ENCODE data around the gene PAIP1.
"Not testable (repeated sequence)": the region's sequence is repeated elsewhere in the genome, so short reads cannot be mapped to it uniquely, and the experiment has no call there.

PAIP1 gene

GRCh38 chr5:43571237-43571636 lies 14.4 kb upstream of the PAIP1 start:
- no peak for DNase-seq (ENCODE audit: low read depth in 2 of 2)

DNA sequence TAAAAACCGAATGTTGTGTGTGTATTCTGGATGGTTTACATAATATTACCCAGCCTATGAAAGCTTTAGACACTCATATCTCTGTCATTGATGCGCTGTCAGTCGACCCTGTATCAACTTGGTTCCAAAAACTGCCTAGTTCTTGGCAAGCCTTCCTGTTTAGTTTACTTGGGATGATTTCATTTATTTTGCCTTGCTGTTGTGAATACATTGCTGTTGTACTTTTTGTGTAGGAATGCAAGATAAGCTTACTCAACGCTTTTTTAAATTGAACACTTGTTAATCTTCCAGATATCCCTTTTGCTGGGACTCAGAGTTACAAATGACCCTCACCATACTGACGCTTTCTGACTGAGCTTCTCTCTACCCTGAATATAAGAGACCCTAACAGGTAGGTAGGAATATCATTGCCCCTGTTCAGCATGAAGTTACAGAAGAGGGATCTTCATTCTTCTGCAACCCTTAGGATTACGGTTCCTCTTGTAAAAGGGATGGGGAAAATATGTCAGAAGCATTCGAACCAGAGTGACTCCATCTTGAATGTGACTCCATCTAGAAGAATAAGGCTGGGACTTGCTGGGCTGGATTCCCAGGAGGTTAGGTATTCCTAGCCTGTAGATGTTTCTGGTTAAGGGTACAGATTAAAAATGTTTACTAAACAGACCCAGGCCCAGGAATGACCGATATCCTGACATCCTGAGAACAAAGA lies 13.7 kb upstream of the PAIP1 start:
- DNase-seq (ENCODE audit: low read depth in 2 of 2) = no peak

GRCh38 chr5:43569236-43569746 lies 12.4 kb upstream of the PAIP1 start:
- no peak for DNase-seq (ENCODE audit: low read depth in 2 of 2)

GRCh38 chr5:43567967-43568366 lies 11.1 kb upstream of the PAIP1 start:
- DNase-seq (ENCODE audit: low read depth in 2 of 2) = no peak

DNA sequence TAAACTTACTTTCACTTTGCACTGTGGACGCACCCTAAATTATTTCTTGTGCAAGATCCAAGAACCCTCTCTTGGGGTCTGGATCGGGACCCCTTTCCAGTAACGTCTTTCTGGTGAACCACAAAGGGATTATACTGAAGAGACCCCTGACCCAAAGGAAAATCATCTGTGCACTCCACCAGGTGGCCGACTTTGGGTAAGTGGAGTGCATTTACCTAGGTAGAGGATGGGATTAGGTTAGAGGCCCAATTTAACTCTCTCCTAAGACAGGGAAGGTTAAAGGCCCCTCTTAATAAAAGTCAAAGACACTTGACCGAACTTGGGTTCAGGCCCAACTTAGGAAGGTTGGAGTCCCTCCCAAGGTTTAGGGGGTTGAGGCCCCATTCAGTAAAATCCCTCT lies 8.2 kb upstream of the PAIP1 start:
- no peak for DNase-seq (ENCODE audit: low read depth in 2 of 2)

GRCh38 chr5:43564289-43564850 lies 7.5 kb upstream of the PAIP1 start:
- no peak for DNase-seq (ENCODE audit: low read depth in 2 of 2)

- DNase-seq (ENCODE audit: low read depth in 2 of 2) = no peak
Observed at GRCh38 chr5:43563321-43563720, 6.4 kb upstream of the PAIP1 start.

DNA sequence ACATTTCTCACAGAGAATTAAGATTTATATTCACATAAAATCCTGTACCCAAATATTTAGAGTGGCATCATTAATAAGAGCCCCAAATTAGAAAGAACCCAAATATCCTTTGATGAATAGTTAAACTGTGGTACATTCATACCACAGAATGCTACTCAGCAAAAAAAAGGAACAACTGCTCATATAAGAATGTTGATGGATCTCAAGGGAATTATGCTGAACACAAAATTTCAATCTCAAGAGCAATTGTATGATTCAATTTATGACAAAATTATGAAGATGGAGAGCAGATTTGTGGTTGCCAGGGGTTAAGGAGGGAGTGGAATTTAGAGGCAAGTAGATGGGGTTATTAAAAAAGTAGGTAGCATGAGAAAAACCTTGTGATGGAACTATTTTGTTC lies 4.5 kb upstream of the PAIP1 start:
- DNase-seq (ENCODE audit: low read depth in 2 of 2) = no peak

DNA sequence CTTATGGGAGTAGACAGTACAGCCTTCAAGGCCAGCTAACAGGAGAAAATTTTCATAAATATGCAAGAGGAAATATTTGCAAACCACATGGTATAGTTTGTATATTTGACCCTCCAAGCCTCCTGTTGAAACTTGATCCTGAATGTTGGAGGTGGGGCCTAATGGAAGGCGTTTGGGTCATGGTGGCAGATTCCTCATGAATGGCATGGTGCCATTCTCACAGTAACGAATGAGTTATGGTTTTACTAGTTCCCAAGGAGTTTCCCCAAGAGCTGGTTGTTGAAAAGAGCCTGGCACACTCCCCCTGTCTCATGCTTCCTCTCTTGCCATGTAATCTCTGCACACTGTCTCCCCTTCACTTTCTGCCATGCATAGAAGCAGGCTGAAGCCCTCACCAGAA lies 3.3 kb upstream of the PAIP1 start:
- DNase-seq (ENCODE audit: low read depth in 2 of 2) = no peak

DNA sequence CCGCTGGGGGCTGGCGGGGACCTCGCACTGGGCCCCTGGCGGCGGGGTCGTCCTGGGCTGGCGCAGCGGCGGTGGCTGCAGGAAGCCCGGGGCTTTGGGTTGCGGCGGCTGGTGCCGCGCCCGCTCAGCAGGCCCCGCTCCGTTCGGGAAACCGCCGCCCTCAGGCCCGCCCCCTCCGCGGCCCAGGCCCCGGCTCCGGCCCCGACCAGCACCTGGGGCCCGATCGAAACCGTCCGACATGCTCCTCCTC lies 345 bp downstream of the PAIP1 start:
- not testable (repeated sequence) for DNase-seq (ENCODE audit: low read depth in 2 of 2)

GRCh38 chr5:43555895-43556606 lies 826 bp downstream of the PAIP1 start:
- peak; percentile 5 to 17 for DNase-seq (ENCODE audit: low read depth in 2 of 2)

GRCh38 chr5:43554497-43554896 lies 2.4 kb downstream of the PAIP1 start:
- DNase-seq (ENCODE audit: low read depth in 2 of 2) = no peak

- no peak for DNase-seq (ENCODE audit: low read depth in 2 of 2)
Observed at GRCh38 chr5:43553381-43553780, 3.5 kb downstream of the PAIP1 start.

GRCh38 chr5:43551731-43552130 lies 5.1 kb downstream of the PAIP1 start:
- no peak for DNase-seq (ENCODE audit: low read depth in 2 of 2)

- not testable (repeated sequence) for DNase-seq (ENCODE audit: low read depth in 2 of 2)
Observed at GRCh38 chr5:43549272-43549671, 7.6 kb downstream of the PAIP1 start.

DNA sequence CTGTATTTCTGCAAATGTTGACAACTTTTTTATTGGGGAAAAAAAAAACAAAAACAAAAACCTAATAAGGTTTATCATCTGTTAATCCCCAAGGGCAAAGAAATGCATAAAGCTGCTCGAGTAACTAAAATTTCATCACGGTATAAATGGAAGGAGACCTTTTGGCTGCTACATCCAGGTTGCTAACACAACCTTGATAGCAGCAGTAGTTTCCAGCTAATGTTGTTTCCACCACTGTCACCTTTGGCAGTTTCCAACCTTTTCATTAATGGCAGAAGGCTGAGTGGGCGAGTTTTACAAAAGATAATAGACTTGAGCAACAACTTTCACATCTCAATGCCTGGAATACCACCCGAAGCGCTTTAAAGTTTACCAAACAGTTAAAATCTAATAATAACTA lies 8.5 kb downstream of the PAIP1 start:
- DNase-seq (ENCODE audit: low read depth in 2 of 2) = no peak

DNA sequence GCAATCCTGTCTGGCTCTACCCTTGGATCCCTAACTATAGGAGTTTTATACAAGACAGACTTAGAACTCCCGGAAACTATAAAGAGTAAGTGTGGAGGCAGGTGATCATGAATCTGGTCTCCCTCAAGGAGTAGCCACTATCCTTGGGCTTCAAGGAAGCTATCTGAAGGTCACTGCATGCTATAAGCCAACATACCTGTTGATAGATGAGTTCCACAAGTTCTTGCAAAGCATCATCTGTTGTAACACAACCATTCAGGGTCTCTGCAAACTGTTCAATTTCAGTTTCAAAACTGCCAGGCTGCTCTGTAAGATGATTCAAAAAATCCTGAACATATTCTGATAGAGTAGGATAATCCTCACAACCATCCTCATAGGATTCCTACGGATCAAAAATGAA lies 9.3 kb downstream of the PAIP1 start:
- DNase-seq (ENCODE audit: low read depth in 2 of 2) = no peak

GRCh38 chr5:43543434-43543833 lies 13.4 kb downstream of the PAIP1 start:
- DNase-seq (ENCODE audit: low read depth in 2 of 2) = no peak

GRCh38 chr5:43540746-43541145 lies 16.1 kb downstream of the PAIP1 start:
- no peak for DNase-seq (ENCODE audit: low read depth in 2 of 2)

DNA sequence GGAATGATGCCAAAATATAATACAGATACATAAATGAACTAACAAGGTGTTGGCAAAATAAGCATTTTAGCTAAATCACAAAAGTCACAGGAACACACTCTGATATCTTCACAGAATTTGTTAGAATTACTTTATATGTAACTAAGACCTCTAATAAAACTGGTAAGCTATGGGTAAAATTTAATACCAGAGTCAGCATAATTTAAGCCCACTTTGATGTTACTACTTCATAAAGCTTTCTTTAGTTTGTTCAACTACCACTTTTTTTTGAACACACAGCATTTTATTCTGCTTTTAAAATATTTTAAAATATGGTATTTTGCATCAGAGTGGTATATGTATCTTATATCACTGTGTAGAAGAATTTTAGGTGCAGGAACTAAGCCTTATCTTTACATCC lies 19.9 kb downstream of the PAIP1 start:
- no peak for DNase-seq (ENCODE audit: low read depth in 2 of 2)

DNA sequence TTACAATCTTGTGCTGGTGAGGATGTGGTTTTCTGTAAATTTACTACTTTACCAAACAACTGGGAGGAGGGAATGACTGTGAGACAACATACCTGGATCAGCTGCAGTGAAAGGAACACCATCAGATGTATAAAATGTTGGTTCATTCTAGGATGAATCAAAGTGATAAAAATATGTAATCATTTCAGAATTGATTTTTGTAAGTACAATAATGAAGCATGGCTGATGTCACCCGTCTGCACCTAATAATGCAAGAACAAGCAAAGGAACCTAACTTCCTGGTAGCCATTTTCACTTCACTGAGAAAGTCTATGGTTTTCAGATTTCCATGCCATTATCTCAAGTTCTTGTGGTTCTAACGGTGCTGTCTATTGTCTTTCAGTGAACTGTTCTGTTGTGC lies 23.2 kb downstream of the PAIP1 start:
- no peak for DNase-seq (ENCODE audit: low read depth in 2 of 2)

DNA sequence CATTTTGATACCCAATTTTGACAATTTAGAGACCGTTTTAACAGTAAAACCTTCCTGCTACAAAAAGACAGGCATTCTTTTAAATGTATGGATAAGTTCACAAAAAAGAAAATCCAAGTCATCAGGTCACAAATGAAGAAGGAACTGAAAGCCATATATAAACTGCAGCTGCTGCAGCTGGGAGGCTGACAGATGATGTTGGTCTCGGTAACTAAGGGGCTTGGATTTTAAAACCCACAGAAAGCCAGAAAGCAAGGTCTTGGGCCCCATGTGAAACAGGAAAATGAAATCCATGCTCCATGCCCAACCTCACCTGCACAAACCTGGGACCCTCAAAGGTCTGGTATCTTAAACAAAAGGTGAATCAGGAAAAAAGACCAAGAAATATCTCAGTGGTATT lies 26.2 kb downstream of the PAIP1 start:
- no peak for DNase-seq (ENCODE audit: low read depth in 2 of 2)

GRCh38 chr5:43523662-43524072 lies 33.2 kb downstream of the PAIP1 start:
- no peak for DNase-seq (ENCODE audit: low read depth in 2 of 2)
